ENCODE measurements around the gene SLCO2A1.

- TF ChIP-seq CTCF (conservative IDR thresholded peaks at IDR 0.05 in 1 of 2, IDR thresholded peaks at IDR 0.05 in 1 of 2; ENCODE audit: low read depth in 1 of 2, low read length in 2 of 2) (no peak), EZH2 (IDR thresholded peaks at IDR 0.05; ENCODE audit: low read length, missing control alignments) (no peak)
Observed at GRCh38 chr3:133940536-133940935, 89.2 kb downstream of the SLCO2A1 start.

Data from fibroblast of lung (primary cell).